Endometrium (tissue), 2 donors: ENCODE measurements around the gene ADIPOR2.
A peak's percentile ranks its signal among the peaks of the same experiment; 100 is the strongest.

Experiments used
- FAIRE-seq: peaks from 2 replicates; lab custom pipeline; 2012; peaks lifted over from hg19 to GRCh38; lab: Jason Lieb, UNC
- donor health status: control.
- donor health status: control.

The ADIPOR2 gene

GRCh38 chr12:1777798-1778197 lies 86.9 kb downstream of the ADIPOR2 start:
- FAIRE-seq: no peak

DNA sequence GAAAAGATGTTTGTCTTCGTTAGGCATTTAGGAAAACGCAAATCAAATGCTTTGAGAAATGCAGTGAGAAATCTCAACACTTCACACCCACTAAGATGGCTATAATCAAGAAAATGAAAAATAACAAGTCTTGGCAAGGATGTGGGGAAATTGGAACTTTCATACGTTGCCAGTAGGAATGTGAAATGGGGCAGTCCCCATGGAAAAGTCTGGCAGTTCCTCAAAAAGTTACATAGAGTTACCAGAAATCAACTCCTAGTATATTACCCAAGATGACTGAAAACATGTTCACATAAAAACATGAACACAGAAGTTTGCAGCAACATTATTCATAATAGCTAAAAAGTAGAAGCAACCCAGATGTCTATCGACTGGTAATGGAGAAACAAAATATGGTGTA lies 88.0 kb downstream of the ADIPOR2 start:
- FAIRE-seq: no peak

GRCh38 chr12:1779783-1780182 lies 88.9 kb downstream of the ADIPOR2 start:
- no peak for FAIRE-seq

DNA sequence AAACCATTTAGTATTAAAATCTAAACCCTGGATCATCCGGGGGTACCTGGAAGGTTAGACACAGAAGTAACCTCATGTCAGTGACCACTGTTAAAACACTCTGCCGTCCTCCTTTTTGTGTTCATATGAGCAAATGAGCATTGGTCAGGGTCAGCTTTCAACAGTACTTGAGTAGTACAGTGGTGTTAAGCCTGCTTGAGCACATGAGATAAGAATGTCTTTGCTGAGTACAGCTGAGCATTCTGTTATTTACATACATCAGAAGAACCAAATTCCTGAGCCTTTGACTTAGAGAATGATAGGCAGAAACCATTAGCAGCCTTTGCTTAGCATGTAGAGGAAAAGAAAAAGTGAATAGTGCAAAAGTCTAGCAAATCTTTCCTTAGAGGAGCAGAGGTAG lies 90.9 kb downstream of the ADIPOR2 start:
- no peak for FAIRE-seq

GRCh38 chr12:1782215-1782614 lies 91.3 kb downstream of the ADIPOR2 start:
- no peak for FAIRE-seq

GRCh38 chr12:1787714-1788113 lies 96.8 kb downstream of the ADIPOR2 start:
- FAIRE-seq: no peak

DNA sequence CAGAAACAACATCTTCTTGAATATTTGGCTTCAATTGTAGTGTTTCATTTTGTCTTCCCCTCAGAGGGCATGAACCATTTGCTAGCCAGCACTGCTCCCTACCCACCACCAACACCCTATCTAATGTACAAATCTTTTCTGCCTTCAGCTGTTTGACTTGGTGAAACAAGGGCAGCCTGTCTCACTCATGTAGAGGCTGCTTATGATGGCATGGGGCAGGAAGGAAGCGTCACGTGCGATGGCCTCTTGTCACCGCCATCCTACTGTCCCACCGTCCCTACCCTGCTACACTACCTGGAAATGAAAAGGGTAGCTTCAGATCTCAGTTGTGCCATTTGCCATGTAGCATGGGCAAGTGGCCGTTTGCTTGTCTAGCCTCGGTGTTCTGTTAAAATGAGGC lies 99.6 kb downstream of the ADIPOR2 start:
- no peak for FAIRE-seq

GRCh38 chr12:1791104-1791841 lies 100.4 kb downstream of the ADIPOR2 start:
- FAIRE-seq: peak; percentile 94

GRCh38 chr12:1792406-1792805 lies 101.5 kb downstream of the ADIPOR2 start:
- no peak for FAIRE-seq

DNA sequence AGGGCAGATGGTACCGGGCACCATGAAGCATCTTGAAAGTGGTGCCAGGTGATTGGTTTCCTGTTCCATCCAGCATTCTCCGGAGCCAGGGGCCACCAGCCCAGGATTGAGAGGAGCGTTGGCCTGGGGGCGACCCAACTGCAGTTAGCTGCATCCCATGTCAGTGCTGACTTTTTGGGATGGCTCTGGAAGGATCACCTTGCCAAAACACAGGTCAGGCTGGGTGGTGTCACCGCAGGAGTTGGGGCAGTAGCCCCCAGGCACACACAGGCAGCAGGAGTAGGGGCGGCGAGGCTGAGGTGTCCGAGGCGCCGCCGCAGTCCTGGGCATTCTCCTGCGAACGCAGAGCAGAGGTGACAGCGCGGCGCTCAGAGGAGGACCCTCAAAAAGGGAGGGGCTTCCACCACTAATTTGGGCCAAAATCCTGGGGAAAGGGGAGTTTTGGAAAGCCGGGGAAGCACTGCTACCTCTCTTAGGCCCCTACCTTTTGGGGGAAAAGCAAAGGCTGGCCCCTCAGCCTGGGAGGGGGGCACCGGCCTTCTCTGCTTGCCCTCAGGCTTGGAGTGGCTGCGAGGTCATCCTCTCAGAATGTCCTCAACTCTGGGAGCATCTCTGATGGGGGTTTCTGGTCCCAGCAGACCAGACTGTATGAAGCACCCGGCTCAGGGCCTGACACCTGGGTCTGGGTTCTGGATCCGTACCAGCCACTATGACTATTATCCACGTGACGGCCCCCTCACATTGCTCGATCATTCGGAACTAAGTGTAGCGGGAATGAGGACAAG lies 102.7 kb downstream of the ADIPOR2 start:
- no peak for FAIRE-seq

GRCh38 chr12:1794440-1795090 lies 103.7 kb downstream of the ADIPOR2 start:
- FAIRE-seq: no peak

DNA sequence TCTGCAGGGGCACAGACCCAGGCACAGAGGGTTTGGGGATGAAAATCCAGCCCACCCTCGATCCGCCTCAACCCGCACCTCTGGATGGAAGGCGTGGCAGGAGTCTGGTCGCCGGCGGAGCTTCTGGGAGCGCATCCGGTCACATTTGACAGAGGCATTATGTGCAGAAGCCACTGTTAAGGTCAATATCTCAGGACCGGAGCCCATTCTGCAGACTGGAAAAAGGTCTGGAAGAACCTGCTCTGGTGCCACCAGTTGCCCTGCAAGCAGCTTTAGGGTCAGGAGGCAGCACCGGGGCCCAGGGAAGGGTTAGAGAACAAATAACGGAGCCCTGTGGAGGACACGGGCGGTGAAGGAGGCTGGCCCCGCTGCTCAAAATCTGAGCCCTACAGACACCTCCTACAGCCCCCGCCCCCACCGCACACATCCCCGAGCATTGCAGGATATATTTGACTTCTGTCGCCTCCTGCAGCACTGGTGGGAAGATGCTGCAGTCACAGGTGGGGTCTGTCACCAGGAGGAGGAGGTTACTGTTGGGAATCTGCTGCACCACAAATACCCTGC lies 104.4 kb downstream of the ADIPOR2 start:
- FAIRE-seq: no peak

GRCh38 chr12:1795785-1796514 lies 105.1 kb downstream of the ADIPOR2 start:
- no peak for FAIRE-seq

DNA sequence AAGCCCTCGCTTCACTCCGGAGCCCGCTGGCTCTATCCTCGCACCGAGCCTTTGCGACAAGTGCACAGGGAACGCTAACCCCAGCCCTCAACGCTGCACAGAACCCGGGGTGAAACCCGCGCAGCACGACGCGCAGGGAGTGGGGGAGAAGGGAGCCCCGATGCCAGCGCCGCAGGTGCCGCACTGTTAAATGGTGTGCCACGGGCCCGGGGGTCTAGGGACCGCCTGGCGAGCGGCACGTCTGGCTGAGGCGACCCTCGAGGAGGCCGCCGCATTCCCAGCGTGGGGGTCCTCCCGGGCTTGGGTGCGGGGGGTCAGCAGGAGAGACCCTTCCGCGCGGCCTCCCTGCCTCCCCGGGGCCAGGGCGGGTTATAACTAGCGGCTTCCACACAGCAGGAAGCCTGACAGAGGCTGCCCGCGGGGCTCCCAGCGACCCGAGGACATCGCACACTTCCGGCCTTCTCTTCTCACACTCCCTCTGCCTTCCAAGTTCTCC lies 105.7 kb downstream of the ADIPOR2 start:
- FAIRE-seq: no peak

DNA sequence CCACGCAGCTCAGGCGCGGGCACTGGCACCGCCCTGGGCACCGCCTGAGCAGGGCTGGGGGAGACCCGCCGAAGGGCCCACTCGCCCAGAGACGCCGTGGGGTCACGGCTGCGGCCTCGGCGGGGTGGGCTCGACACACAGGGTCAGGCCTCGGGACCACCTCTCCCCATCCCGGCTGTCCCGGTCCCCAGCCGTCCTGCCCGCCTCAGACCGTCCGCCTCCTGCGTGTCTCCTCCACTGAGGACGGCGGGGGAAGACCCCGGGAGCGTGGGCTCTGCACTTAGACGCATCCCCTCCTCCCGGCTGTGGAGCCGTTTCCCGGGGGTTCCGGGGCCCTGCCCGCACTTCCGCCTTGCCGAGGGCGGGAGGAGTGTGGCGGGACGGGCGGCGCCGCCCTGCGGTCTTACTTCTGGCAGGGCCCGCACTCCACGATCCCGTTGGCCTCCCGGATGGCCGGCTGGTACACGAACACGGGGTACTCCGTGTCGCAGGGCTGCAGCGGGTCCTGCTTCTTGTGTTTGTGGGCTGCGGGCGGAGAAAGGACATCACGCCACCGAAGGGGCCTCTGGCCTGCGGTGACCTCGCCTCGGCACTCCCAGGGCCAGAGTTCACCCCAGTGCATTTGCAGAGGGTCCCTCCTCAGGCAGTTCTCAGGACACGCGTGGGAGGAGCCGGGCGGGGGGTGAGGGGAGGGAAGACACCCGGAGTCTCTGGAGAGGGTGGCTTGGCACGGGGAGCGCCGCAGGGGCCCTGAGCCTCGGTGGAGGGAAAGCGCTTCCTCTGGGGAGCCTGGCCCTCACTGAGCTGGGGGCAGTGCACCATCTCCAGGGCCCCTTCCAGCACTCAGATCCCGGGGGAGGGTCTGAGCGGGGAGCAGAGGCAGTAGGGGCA lies 106.4 kb downstream of the ADIPOR2 start:
- no peak for FAIRE-seq

- no peak for FAIRE-seq
These were observed 107.2 kb downstream of the ADIPOR2 start for GRCh38 chr12:1797991-1798640.

DNA sequence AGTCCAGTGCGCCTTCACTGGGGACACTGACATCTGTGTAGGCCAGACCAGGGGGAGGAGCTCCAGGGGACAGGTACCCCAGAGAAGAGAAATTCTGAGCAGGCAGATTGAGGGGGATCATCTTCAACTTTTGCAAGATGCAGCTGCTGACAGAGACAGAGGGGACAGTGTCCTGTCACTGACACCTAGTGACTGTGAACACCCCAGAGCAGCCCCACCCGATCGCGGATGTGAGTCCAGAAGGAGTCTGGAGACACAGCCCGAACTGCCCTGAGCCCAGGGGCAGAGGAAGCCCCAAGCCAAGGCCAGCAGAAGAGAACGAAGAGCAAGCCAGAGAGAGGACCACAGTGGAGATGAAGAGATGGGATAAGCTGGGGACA lies 107.8 kb downstream of the ADIPOR2 start:
- no peak for FAIRE-seq

GRCh38 chr12:1799051-1799881 lies 108.4 kb downstream of the ADIPOR2 start:
- FAIRE-seq: no peak

- FAIRE-seq: no peak
These were observed 109.1 kb downstream of the ADIPOR2 start for GRCh38 chr12:1799882-1800400.
